Epithelial cell of esophagus (primary cell): ENCODE results near the gene ABHD12B.

Source experiments
- DNase-seq: peaks from one replicate; pipeline ENCODE4 v3.0.0; 2010; ENCODE audit warnings: low read depth
- H3K4me3 ChIP-seq: 2 replicates; pipeline ENCODE4 v1.5.1; 2011; ENCODE audit warnings: mild to moderate bottlenecking, low read length, control low read depth
- CTCF ChIP-seq: IDR thresholded peaks from 2 replicates; pipeline ENCODE4 v1.5.1; 2011; ENCODE audit warnings: low read depth, mild to moderate bottlenecking, low read length, control low read depth, inconsistent platforms; ENCODE audit not compliant: insufficient read depth; ENCODE audit errors: missing control alignments

The ABHD12B gene

GRCh38 chr14:50865391-50866076, 6.3 kb upstream of the ABHD12B start:
- TF ChIP-seq CTCF = no peak
- DNase-seq = no peak
- H3K4me3 ChIP-seq = no peak overlapping the region

GRCh38 chr14:50871228-50871627, 625 bp upstream of the ABHD12B start:
- H3K4me3 ChIP-seq = no peak overlapping the region
- no peak for DNase-seq
- no peak for TF ChIP-seq CTCF

GRCh38 chr14:50874757-50875156, 2.9 kb downstream of the ABHD12B start:
- no peak for TF ChIP-seq CTCF
- no peak for DNase-seq
- no peak overlapping the region for H3K4me3 ChIP-seq

GRCh38 chr14:50875359-50876070, 3.7 kb downstream of the ABHD12B start:
- DNase-seq = no peak
- TF ChIP-seq CTCF = no peak
- no peak overlapping the region for H3K4me3 ChIP-seq

GRCh38 chr14:50882932-50883826, 11.3 kb downstream of the ABHD12B start:
- no peak overlapping the region for H3K4me3 ChIP-seq
- no peak for TF ChIP-seq CTCF
- DNase-seq = peak; percentile 71

- TF ChIP-seq CTCF = no peak
- no peak for DNase-seq
- H3K4me3 ChIP-seq = no peak overlapping the region
Measured at GRCh38 chr14:50883827-50884197, 12.0 kb downstream of the ABHD12B start.
